H1 (cell line): ENCODE measurements around the gene TSPAN1. TPM values are rescaled to one million over a fixed set of nuclear protein-coding genes. Genes with fewer than 3 reads are reported as not detected.

Source experiments
- CBX5 ChIP-seq: fragments of 300-800, 300-1000 bp; sonication (generic); IDR thresholded peaks from 2 replicates; pipeline ENCODE4 v1.7.1; 2016; ENCODE audit warnings: antibody characterized with exemption, low read length, low read depth
- CHD1 ChIP-seq: IDR thresholded peaks from 2 replicates; pipeline ENCODE4 v1.6.1; 2012; ENCODE audit warnings: low read depth, low read length, improper control_type of control experiment
- EGR1 ChIP-seq: IDR thresholded peaks from 2 replicates; pipeline ENCODE4 v1.6.1; 2011; ENCODE audit warnings: low read depth, low read length, borderline replicate concordance
- HDAC2 ChIP-seq, 2 experiments: fragments of 300-600 bp in 1 of 2; sonication (generic) in 1 of 2; IDR thresholded peaks; 2 replicates each; pipeline ENCODE4 v1.6.1; 2011 to 2012; ENCODE audit warnings: low read depth in 2 of 2, low read length in 2 of 2, mild to moderate bottlenecking in 2 of 2, moderate library complexity in 2 of 2, borderline replicate concordance in 1 of 2, inconsistent platforms in 1 of 2
- MAFK ChIP-seq: IDR thresholded peaks from 2 replicates; pipeline ENCODE4 v1.6.1; 2012; ENCODE audit warnings: low read depth, mild to moderate bottlenecking, improper control_type of control experiment, low read length
- POLR2A ChIP-seq, 2 experiments: IDR thresholded peaks; 1 replicate in 1 of 2; 2 replicates in 1 of 2; pipeline ENCODE4 v1.6.1; 2011; ENCODE audit warnings: low read depth in 2 of 2, low read length in 2 of 2, mild to moderate bottlenecking in 2 of 2; ENCODE audit errors: control extremely low read depth in 1 of 2
- RFX5 ChIP-seq: IDR thresholded peaks from 2 replicates; pipeline ENCODE4 v1.6.1; 2011; ENCODE audit warnings: low read depth, low read length, improper control_type of control experiment, borderline replicate concordance
- polyA plus RNA-seq, 7 experiments: library from polyadenylated mRNA; depleted of rRNA in 3 of 7; stranded (reverse) in 5 of 7; unstranded in 2 of 7; fragments of >200 nt in 5 of 7; fragments of 200-250 nt in 2 of 7; gene quantifications; 1 replicate in 5 of 7; 2 replicates in 1 of 7; 4 replicates in 1 of 7; pipeline versions ENCODE4 v1.2.1 to v1.2.3, GENCODE V29; 2011 to 2013; ENCODE audit warnings: missing spikeins in 2 of 7, mixed read lengths in 2 of 7
- total RNA-seq: library from RNA; stranded (reverse); fragmentation: NEBNext Ultra II Directional; extraction: Animal tissue kit (Norgen Biotek cat#: 25700); gene quantifications from 2 replicates; pipeline ENCODE4 v1.2.1, GENCODE V29; 2021

Gene TSPAN1
- total and polyA plus RNA-seq, 2 of the 8 experiments (the other 6 are each of a cell fraction or from before 2014, with no cell fraction given) = 0.05 TPM; not detected in 1

- TF ChIP-seq HDAC2 (IDR thresholded peaks at IDR 0.05; ENCODE audit: borderline replicate concordance in 1 of 2, low read depth in 2 of 2, low read length in 2 of 2) (peak in 1 of 2 experiments; percentile 89; a peak in 1 of 4 replicates), POLR2A (IDR thresholded peaks at IDR 0.05; ENCODE audit: control extremely low read depth in 1 of 2, low read depth in 2 of 2, low read length in 2 of 2) (peak in 1 of 2 experiments; percentile 74; a peak in 2 of 3 replicates), MAFK (no peak), RFX5 (no peak), EGR1 (no peak), CHD1 (no peak), CBX5 (no peak)
These were observed 23.3 kb downstream of the TSPAN1 start, which contains the start of gene POMGNT1 (continued) for GRCh38 chr1:46197964-46198811.
